Skin of body (tissue), 2 donors: ENCODE results near the gene CCT6A. TPM values are rescaled to one million over a fixed set of nuclear protein-coding genes. Genes with fewer than 3 reads are reported as not detected.
"Not testable (repeated sequence)": the region's sequence is repeated elsewhere in the genome, so short reads cannot be mapped to it uniquely, and the experiment has no call there.

Experiments used
- DNase-seq: peaks from one replicate; lab custom pipeline; 2025; lab: John Stamatoyannopoulos, UW
- total RNA-seq: library from RNA; depleted of rRNA; stranded (reverse); fragments of >200 nt; gene quantifications from one replicate; pipeline ENCODE4 v1.2.3, GENCODE V29; 2014

Gene CCT6A
- total RNA-seq, result 111 TPM

DNA sequence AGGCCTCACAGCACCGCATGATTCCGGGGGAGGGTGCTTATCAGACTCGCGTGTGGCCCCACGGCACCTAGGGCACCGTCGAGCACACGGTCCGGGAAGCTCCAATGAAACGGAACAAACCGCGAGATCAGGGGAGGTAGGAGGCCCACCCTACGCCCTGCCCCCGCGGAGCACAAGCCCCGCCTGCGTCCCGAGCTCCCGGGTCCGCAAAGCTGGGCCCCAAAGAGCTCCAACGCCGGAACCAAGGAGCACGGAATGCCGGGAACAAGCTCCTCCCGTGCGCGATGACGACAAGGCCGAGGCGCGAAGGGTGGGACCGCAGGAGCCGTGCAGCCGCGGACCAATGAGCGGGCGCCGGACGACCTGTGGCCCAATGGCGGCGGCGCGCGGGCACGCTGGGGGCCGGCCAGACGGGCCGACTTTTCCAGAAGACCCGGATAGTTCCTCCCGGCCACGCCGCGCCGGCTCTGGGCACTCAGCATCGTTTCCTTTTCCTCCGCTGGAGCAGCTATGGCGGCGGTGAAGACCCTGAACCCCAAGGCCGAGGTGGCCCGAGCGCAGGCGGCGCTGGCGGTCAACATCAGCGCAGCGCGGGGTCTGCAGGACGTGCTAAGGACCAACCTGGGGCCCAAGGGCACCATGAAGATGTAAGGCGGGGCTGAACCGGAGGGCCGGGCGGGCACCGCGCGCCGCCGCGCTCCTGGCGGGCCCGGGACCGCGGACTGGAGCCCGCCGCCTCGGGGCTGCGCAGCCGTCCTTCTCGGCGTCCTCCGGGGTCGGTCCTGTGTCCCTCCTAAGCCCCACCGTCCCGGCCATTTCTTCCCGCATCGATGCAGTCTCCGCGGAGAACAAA lies at the start of gene CCT6A, which contains the start of gene PSPH:
Gene CCT6A (plus strand): TSS at position 427 of the 853 bp plus-strand sequence. CDS start 84 bp downstream, at position 511.
Gene PSPH (minus strand): TSS at position 106 of the 853 bp plus-strand sequence. CDS start 30,232 bp downstream, outside the sequence.
- peak; percentile 98 for DNase-seq

DNA sequence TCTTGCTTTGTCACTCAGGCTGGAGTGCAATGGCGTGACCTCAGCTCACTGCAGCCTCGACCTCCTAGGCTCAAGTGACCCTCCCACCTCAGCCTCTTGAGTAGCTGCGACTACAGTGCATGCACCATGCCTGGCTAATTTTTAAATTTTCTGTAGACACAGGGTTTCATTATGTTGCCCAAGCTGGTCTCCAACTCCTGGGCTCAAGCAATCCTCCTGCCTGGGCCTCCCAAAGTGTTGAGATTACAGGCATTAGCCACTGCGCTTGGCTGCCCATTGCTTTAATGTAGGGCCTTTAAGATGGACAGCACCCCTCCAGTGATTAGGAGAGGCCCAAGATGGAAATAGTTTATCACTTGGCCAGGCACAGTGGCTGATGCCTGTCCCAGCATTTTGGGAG lies 47.8 kb upstream of the CCT6A start:
- DNase-seq, result no peak

- DNase-seq, result no peak
Measured at GRCh38 chr7:56007167-56007652, 44.4 kb upstream of the CCT6A start.

DNA sequence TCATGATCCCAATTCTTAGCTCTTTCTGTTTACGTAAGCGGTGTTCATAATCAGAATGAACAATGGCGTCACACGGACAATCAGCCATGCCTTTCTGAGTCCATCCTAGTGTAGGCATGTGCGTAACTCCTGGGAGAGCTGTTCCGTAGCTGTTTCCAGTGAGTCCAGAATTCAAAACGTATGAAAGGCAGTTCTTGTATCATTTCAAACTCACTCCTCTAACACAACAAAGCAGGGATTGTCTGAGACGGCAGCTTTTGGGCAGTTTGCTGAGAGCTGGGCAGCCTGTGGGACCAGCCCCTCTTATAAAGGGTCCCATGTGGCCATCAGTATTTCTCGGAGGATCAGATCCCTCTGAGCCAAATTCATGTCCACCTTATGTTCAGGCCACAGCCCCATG lies 43.7 kb upstream of the CCT6A start:
- DNase-seq, result no peak

- DNase-seq, result no peak
Measured at GRCh38 chr7:56009695-56010094, 41.9 kb upstream of the CCT6A start.

- not testable (repeated sequence) for DNase-seq
Measured at GRCh38 chr7:56017015-56017414, 34.5 kb upstream of the CCT6A start.

DNA sequence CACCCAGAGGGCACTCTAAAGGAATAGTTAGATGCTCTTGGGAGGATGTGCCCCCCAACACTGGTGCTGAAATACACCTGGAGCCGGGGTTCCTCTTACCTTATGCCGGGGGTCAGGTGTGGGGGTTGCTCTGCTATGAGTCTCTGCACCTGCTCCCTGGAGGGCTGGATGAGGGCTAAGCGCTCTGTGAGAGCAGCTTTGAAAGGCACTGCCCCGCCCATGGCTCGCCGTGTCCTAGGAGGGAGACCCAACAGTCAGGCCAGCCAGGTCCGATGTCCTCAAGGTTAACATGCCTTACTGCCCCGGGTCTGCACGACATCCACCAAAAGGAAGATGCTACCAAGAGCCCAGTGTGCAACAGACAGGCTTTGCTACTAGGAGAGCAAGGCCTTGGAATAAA lies 32.1 kb upstream of the CCT6A start:
- DNase-seq, result no peak

- no peak for DNase-seq
Measured at GRCh38 chr7:56023500-56023899, 28.1 kb upstream of the CCT6A start.

DNA sequence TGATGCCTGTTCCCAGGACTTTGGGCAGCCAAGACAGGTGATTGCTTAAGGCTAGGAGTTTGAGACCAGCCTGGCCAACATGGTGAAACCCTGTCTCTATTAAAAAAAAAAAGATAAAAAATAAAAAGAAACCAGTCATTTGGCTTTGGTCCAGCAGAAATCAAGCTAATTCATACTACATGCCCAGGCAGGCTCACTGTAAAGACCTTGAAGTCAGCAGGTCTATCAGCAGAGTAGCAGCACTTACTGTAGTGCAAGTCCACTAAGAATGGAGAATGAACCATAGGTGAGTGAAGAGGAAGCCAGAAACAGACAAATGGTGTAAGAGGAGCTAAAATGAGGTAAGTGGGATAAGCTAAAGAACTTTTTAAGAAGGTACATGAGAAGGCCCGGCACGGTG lies 25.0 kb upstream of the CCT6A start:
- no peak for DNase-seq

- DNase-seq, result no peak
Measured at GRCh38 chr7:56028942-56029630, 22.5 kb upstream of the CCT6A start.

GRCh38 chr7:56030340-56030739 lies 21.2 kb upstream of the CCT6A start:
- no peak for DNase-seq

- DNase-seq, result not testable (repeated sequence)
Measured at GRCh38 chr7:56031556-56031955, 20.0 kb upstream of the CCT6A start.

DNA sequence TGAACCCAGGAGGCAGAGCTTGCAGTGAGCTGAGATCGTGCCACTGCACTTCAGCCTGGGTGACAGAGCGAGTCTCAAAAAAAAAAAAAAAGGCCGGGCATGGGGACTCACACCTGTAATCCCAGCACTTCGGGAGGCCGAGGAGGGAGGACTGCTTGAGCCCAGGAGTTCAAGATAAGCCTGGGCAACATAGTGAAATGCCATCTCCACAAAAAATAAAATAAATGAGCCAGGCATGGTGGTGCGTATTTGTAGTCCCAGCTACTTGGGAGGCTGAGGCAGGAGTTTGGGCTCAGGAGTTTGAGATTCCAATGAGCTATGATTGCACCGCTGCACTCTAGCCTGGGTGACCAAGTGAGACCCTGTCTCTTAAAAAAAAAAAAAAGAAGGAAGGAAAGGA lies 19.0 kb upstream of the CCT6A start:
- not testable (repeated sequence) for DNase-seq

- DNase-seq, result no peak
Measured at GRCh38 chr7:56033671-56034432, 17.7 kb upstream of the CCT6A start.

- DNase-seq, result no peak
Measured at GRCh38 chr7:56040730-56041129, 10.8 kb upstream of the CCT6A start.

- not testable (repeated sequence) for DNase-seq
Measured at GRCh38 chr7:56045758-56046157, 5.8 kb upstream of the CCT6A start.

DNA sequence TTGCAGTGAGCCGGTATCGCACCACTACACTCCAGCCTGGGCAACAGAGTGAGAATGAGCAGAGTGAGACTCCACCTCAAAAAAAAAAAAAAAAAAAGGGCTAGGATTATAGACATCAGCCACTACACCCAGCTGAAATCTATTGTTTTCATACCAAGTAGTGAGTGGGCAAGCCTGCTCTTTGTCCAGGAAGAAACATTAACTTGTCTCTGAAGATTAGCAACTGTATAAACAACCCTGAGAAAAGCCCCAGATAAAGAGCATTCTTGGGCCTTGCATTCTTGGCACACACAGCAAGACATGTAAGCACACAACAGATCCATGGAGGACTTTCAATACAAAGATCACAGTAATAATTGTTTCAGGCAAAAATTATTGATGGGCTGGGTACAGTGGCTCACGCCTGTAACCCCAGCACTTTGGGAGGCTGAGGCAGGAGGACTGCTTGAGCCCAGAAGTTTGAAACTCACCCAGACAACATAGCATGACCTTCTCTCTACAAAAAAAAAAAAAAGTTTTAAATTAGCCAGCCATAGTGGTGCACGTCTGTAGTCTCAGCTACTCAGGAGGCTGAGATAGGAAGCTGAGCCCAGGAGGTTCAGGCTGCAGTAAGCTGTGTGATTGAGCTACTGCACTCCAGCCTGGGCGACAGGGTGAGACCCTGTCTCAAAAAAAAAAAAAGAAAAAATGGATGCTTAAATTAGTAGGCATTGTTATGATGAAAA lies 4.7 kb upstream of the CCT6A start:
- DNase-seq, result no peak

GRCh38 chr7:56047446-56048116 lies 4.0 kb upstream of the CCT6A start:
- DNase-seq, result not testable (repeated sequence)

DNA sequence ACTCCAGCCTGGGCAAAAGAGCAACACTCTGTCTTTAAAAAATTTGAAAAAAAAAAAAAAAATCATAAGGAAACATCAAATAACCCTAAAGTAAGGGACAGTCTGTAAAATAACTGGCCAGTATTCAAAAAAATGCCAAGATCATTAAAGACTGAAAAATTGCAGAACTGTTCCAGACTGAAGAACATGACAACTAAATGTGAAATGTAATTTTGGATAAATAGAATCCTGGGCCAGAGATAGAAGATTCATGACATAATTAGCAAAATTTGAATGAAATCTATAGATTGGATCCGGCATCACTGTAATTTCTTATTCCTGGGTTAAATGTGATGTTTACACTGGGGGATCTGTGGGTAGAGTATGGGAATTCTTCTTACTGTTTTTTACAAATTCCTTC lies 3.3 kb upstream of the CCT6A start:
- no peak for DNase-seq

DNA sequence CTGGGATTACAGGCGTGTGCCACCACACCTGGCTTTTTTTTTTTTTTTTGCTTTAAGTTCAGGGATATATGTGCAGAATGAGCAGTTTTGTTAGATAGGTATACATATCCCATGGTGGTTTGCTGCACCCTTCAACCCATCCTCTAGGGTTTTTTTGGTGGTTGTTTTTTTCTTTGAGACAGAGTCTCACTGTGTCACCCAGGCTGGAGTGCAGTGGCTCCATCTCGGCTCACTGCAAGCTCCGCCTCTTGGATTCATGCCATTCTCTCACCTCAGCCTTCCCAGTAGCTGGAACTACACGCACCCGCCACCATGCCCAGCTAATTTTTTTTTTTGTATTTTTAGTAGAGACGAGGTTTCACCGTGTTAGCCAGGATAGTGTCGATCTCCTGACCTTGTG lies 2.8 kb upstream of the CCT6A start:
- DNase-seq, result not testable (repeated sequence)

DNA sequence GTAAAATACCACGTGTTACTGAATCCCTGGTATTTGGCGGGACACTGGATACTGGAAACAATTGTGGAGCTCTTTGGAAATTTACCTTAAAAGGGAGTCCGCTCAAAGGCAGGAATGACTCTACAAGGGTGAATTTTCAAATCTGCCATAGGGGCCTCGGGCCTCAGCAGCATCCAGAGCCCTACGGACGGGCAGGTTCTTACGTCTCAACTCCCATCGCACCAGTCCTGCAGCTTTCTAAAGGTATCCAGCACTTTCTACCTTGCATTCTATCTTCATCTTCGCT lies 569 bp upstream of the CCT6A start:
- no peak for DNase-seq
